IMR-90 (cell line): ENCODE data around the gene RPL10. TPM values are rescaled to one million over a fixed set of nuclear protein-coding genes. Genes with fewer than 3 reads are reported as not detected.

ENCODE experiments used
- ATAC-seq: fragments of 200-7000 bp; cut with Tn5 transposase; 2 replicates; pipeline ENCODE4 v1.9.1; 2020; ENCODE audit warnings: low read depth, mild to moderate bottlenecking, moderate library complexity
- BruUV-seq: library from RNA; stranded (reverse); fragments of 400-500 nt; replicated peaks from 2 replicates; lab custom pipeline; 2021; lab: Mats Ljungman, UMichigan
- CTCF ChIA-PET: fragments of 300-600 bp; formaldehyde crosslinking; extraction: SDS; loops from one replicate; lab custom pipeline; 2021; ENCODE audit warnings: antibody characterized with exemption; lab: Yijun Ruan, JAX
- POLR2A ChIA-PET: fragments of 300-600 bp; sonication (Branson Sonifier 250); formaldehyde crosslinking; loops from one replicate; lab custom pipeline; 2022; ENCODE audit warnings: antibody characterized with exemption; ENCODE audit not compliant: unreplicated experiment; lab: Charles Lee
- DNase-seq: peaks from one replicate; pipeline ENCODE4 v3.0.0; 2013
- H2AFZ ChIP-seq: replicated peaks from 2 replicates; pipeline ENCODE3; 2013; ENCODE audit warnings: low read length, mild to moderate bottlenecking; ENCODE audit not compliant: poor library complexity
- H2AK5ac ChIP-seq: 2 replicates; pipeline ENCODE4 v1.6.1; 2013; ENCODE audit warnings: low read depth, low read length, inconsistent platforms
- H2AK9ac ChIP-seq: replicated peaks from 2 replicates; pipeline ENCODE3; 2013; ENCODE audit warnings: mild to moderate bottlenecking, low read depth, low read length, moderate library complexity; ENCODE audit not compliant: poor library complexity
- H2BK120ac ChIP-seq: 2 replicates; pipeline ENCODE4 v1.6.1; 2013; ENCODE audit warnings: low read depth, low read length, inconsistent platforms
- H2BK15ac ChIP-seq: 3 replicates; pipeline ENCODE4 v1.6.1; 2013; ENCODE audit warnings: low read depth, low read length, inconsistent platforms
- H2BK20ac ChIP-seq: 2 replicates; pipeline ENCODE4 v1.6.1; 2013; ENCODE audit warnings: low read depth, mild to moderate bottlenecking, inconsistent platforms, low read length, moderate library complexity
- H2BK5ac ChIP-seq: 2 replicates; pipeline ENCODE4 v1.6.1; 2013; ENCODE audit warnings: mild to moderate bottlenecking, low read depth, low read length, inconsistent platforms; ENCODE audit not compliant: poor library complexity, severe bottlenecking
- H3K14ac ChIP-seq: replicated peaks from 2 replicates; pipeline ENCODE4 v1.6.1; 2013; ENCODE audit warnings: low read depth, low read length, inconsistent platforms
- H3K18ac ChIP-seq: 2 replicates; pipeline ENCODE4 v1.6.1; 2013; ENCODE audit warnings: low read depth, low read length, control low read depth
- H3K23ac ChIP-seq: 2 replicates; pipeline ENCODE4 v1.6.1; 2013; ENCODE audit warnings: low read depth, low read length, inconsistent platforms
- H3K27ac ChIP-seq: 2 replicates; pipeline ENCODE4 v1.5.1; 2013; ENCODE audit warnings: mild to moderate bottlenecking, control low read depth, low read length; ENCODE audit not compliant: insufficient read depth
- H3K27me3 ChIP-seq: 2 replicates; pipeline ENCODE4 v1.6.1; 2013; ENCODE audit warnings: low read length; ENCODE audit not compliant: control insufficient read depth, insufficient read depth
- H3K36me3 ChIP-seq: 2 replicates; pipeline ENCODE4 v1.6.1; 2013; ENCODE audit warnings: low read length, mixed read lengths; ENCODE audit not compliant: control insufficient read depth, insufficient read depth
- H3K4ac ChIP-seq: 2 replicates; pipeline ENCODE4 v1.6.1; 2013; ENCODE audit warnings: low read depth, low read length, inconsistent platforms
- H3K4me1 ChIP-seq: 2 replicates; pipeline ENCODE4 v1.6.1; 2013; ENCODE audit warnings: low read length, mixed read lengths; ENCODE audit not compliant: control insufficient read depth, insufficient read depth
- H3K4me2 ChIP-seq: 2 replicates; pipeline ENCODE4 v1.6.1; 2013; ENCODE audit warnings: low read depth, mild to moderate bottlenecking, control low read depth, low read length, moderate library complexity
- H3K4me3 ChIP-seq: 2 replicates; pipeline ENCODE4 v1.5.1; 2013; ENCODE audit warnings: low read depth, mild to moderate bottlenecking, control low read depth, low read length, moderate library complexity; ENCODE audit not compliant: insufficient read depth
- H3K56ac ChIP-seq: 2 replicates; pipeline ENCODE4 v1.6.1; 2013; ENCODE audit warnings: low read length, inconsistent platforms; ENCODE audit not compliant: insufficient read depth; ENCODE audit errors: extremely low read depth
- H3K79me1 ChIP-seq, 2 experiments: 2 replicates each; pipeline ENCODE4 v1.6.1; 2013; ENCODE audit warnings: low read length in 2 of 2, inconsistent platforms in 1 of 2, low read depth in 1 of 2
- H3K9ac ChIP-seq: 2 replicates; pipeline ENCODE4 v1.6.1; 2013; ENCODE audit warnings: low read depth, low read length, control low read depth
- H3K9me1 ChIP-seq: 2 replicates; pipeline ENCODE4 v1.6.1; 2013; ENCODE audit warnings: low read length, inconsistent platforms; ENCODE audit not compliant: insufficient read depth
- H3K9me3 ChIP-seq: 2 replicates; pipeline ENCODE4 v1.6.1; 2013; ENCODE audit warnings: low read length; ENCODE audit not compliant: control insufficient read depth, insufficient read depth
- H4K20me1 ChIP-seq: 2 replicates; pipeline ENCODE4 v1.6.1; 2013; ENCODE audit warnings: low read length, inconsistent platforms; ENCODE audit not compliant: insufficient read depth
- H4K5ac ChIP-seq: 2 replicates; pipeline ENCODE4 v1.6.1; 2013; ENCODE audit warnings: mild to moderate bottlenecking, low read depth, low read length, control low read depth
- H4K8ac ChIP-seq, 2 experiments: 2 replicates each; pipeline ENCODE4 v1.6.1; 2013; ENCODE audit warnings: low read depth in 2 of 2, low read length in 2 of 2, control low read depth in 1 of 2, inconsistent platforms in 1 of 2
- H4K91ac ChIP-seq: 2 replicates; pipeline ENCODE4 v1.6.1; 2013; ENCODE audit warnings: low read depth, low read length, inconsistent platforms; ENCODE audit not compliant: insufficient read depth
- CHD1 ChIP-seq: IDR thresholded peaks from 2 replicates; pipeline ENCODE4 v1.6.1; 2012; ENCODE audit warnings: low read depth, low read length, improper control_type of control experiment
- MXI1 ChIP-seq: IDR thresholded peaks from 2 replicates; pipeline ENCODE4 v1.6.1; 2012; ENCODE audit warnings: low read depth, mild to moderate bottlenecking, low read length, moderate library complexity, borderline replicate concordance
- POLR2A ChIP-seq: IDR thresholded peaks from 2 replicates; pipeline ENCODE4 v1.6.1; 2012; ENCODE audit warnings: mild to moderate bottlenecking, low read depth, low read length
- RFX5 ChIP-seq: IDR thresholded peaks from 2 replicates; pipeline ENCODE4 v1.8.0; 2012; ENCODE audit warnings: low read depth, mild to moderate bottlenecking, low read length, moderate library complexity
- WGBS, 2 experiments: methylation state at CpG; one replicate each; pipeline versions ENCODE4 v1.1.5 to v1.1.7; 2013; ENCODE audit warnings: missing lambda C conversion rate in 2 of 2; ENCODE audit not compliant: insufficient read length in 1 of 2; ENCODE audit errors: extremely low coverage in 2 of 2; 5-methylcytosine and 5-hydroxymethylcytosine counted together
- dilution Hi-C: fragments of 300-500 bp; cut with HindIII; formaldehyde crosslinking; loops from one replicate; pipeline ENCODE4 v1.14.3; 2018; ENCODE audit warnings: low sequenced_read_pairs; ENCODE audit not compliant: unreplicated experiment
- in situ Hi-C: fragments of 300-500 bp; cut with MboI; formaldehyde crosslinking; loops from 3 replicates; pipeline ENCODE4 v1.14.3; 2019; ENCODE audit warnings: low sequenced_read_pairs, inconsistent platforms, mixed read lengths
- intact Hi-C: fragments of 100-400 bp; cut with micrococcal nuclease; formaldehyde crosslinking; loops from 2 replicates; pipeline ENCODE4 v1.10.0; 2022
- polyA plus RNA-seq, 3 experiments: library from polyadenylated mRNA; depleted of rRNA; stranded (reverse); fragments of >200 nt; gene quantifications; 2 replicates each; pipeline ENCODE4 v1.2.3, GENCODE V29; 2012; ENCODE audit warnings: low replicate concordance in 1 of 3
- total RNA-seq: library from RNA; depleted of rRNA; stranded (reverse); fragments of >200 nt; gene quantifications from 2 replicates; pipeline ENCODE4 v1.2.3, GENCODE V29; 2012

RPL10 gene
- total and polyA plus RNA-seq, 2 of the 4 experiments (the other 2 are of a cell fraction), result 1,582 to 7,467 TPM

- Histone ChIP-seq H3K27me3 (no peaks in the 10 kb centered on the region), H2BK15ac (no peak overlapping the region), H3K79me1 (peaks cover 7 to 22% of the 10 kb centered on the region in 2 experiments), H2BK5ac (no peak overlapping the region), H4K8ac (no peak overlapping the region), H2AK9ac (peak overlapping the region; percentile 7), H3K14ac (no peak overlapping the region), H3K9ac (no peak overlapping the region), H3K23ac (no peak overlapping the region), H3K4me2 (no peak overlapping the region), H4K20me1 (peaks cover 7% of the 10 kb centered on the region), H4K91ac (no peak overlapping the region), H2BK20ac (no peak overlapping the region), H3K4me3 (no peak overlapping the region), H3K56ac (no peak overlapping the region), H3K4me1 (peaks cover 2% of the 10 kb centered on the region; the same call in 1 of the 2 replicates), H3K4ac (no peak overlapping the region), H3K18ac (no peak overlapping the region), H2AFZ (no peak overlapping the region), H4K5ac (no peak overlapping the region), H3K9me1 (peaks cover 3% of the 10 kb centered on the region; the same call in 1 of the 2 replicates), H3K36me3 (peaks cover 6% of the 10 kb centered on the region; the same call in 1 of the 2 replicates), H2AK5ac (no peak overlapping the region), H2BK120ac (no peak overlapping the region), H3K27ac (no peak overlapping the region), H3K9me3 (no peaks in the 10 kb centered on the region)
- in situ Hi-C loops, result no loop called here
- ATAC-seq (no peak), DNase-seq (no peak)
- ChIA-PET POLR2A (interaction anchor here (0.6 kb wide), 1 partner anchor 452 kb away, joined by 11 read pairs; no protein-coding TSS in a partner anchor), CTCF (interaction anchor here (0.6 kb wide), 1 partner anchor 63 kb away, joined by 4 read pairs; the partner anchor contains the start of gene SLC10A3)
- no peak for TF ChIP-seq MXI1
- no peak for TF ChIP-seq POLR2A
- no peak for TF ChIP-seq RFX5
- TF ChIP-seq CHD1, result no peak
- dilution Hi-C loops, result no loop called here
- WGBS, 2 experiments, result 67% methylated on average over 1 of the region's 13 CpGs; no CpG with 5 or more reads in 1 of the 2 experiments
- BruUV-seq, result no TSS peak
- intact Hi-C loops, result no loop called here
Measured at GRCh38 chrX:154426916-154427770, 29.0 kb downstream of the RPL10 start.
